NB4 (cell line): Measurements from ENCODE around the gene BRF1.

Experiments used
- CTCF ChIP-seq: IDR thresholded peaks from one replicate; pipeline ENCODE4 v1.5.1; 2012; ENCODE audit warnings: low read depth, low read length
- MAX ChIP-seq: IDR thresholded peaks from 2 replicates; pipeline ENCODE4 v1.6.1; 2011; ENCODE audit warnings: low read depth, low read length
- POLR2A ChIP-seq: IDR thresholded peaks from 2 replicates; pipeline ENCODE4 v1.6.1; 2011; ENCODE audit warnings: mild to moderate bottlenecking; ENCODE audit not compliant: insufficient read length; ENCODE audit errors: extremely low read depth

GRCh38 chr14:105290621-105291346 lies 10.0 kb downstream of the BRF1 start:
- TF ChIP-seq CTCF (no peak), POLR2A (no peak), MAX (no peak)
